ENCODE data around the gene C19orf44. TPM values are rescaled to one million over a fixed set of nuclear protein-coding genes. Genes with fewer than 3 reads are reported as not detected.

C19orf44 gene
- total RNA-seq, 2 experiments from 2014 or later: 6.8 to 7.6 TPM

GRCh38 chr19:16458391-16459341, 37.5 kb upstream of the C19orf44 start:
- Histone ChIP-seq H3K9me3 (ENCODE audit: low read length) (no peaks in the 10 kb centered on the region), H3K27ac (ENCODE audit: low read depth, low read length, poor library complexity, severe bottlenecking) (peak overlapping the region; percentile 34), H4K20me1 (ENCODE audit: insufficient read depth, low read length) (peaks cover 10% of the 10 kb centered on the region), H3K79me2 (ENCODE audit: insufficient read depth, low read depth, low read length) (peaks cover 96% of the 10 kb centered on the region), H3K4me2 (ENCODE audit: low read length) (peak overlapping the region; percentile 86), H3K36me3 (ENCODE audit: insufficient read depth, low read length) (peaks cover 18% of the 10 kb centered on the region), H3K4me1 (ENCODE audit: insufficient read depth, low read length, poor library complexity, severe bottlenecking) (peaks cover 75% of the 10 kb centered on the region), H3K9me2 (ENCODE audit: insufficient read depth, low read length) (no peaks in the 10 kb centered on the region), H3K4me3 (ENCODE audit: low read depth, low read length, poor library complexity, severe bottlenecking) (peak overlapping the region; percentile 48), H2AFZ (ENCODE audit: low read length) (no peak overlapping the region)
- intact Hi-C loops (cut with micrococcal nuclease; ENCODE audit: unreplicated experiment): no loop called here
- POLR2A ChIA-PET: interaction anchor here (0.5 kb wide), 1 partner anchor 66 kb away, joined by 3 read pairs; no protein-coding TSS in a partner anchor
- CTCF ChIA-PET (ENCODE audit: unreplicated experiment): no interaction called here
- no peak for TF ChIP-seq CTCF (conservative IDR thresholded peaks at IDR 0.05; ENCODE audit: low read length)
- TF ChIP-seq EZH2phosphoT487 (IDR thresholded peaks at IDR 0.05; ENCODE audit: borderline replicate concordance, low read depth, low read length): no peak
- no TSS peak for BruUV-seq (replicated peaks)
- DNase-seq (ENCODE audit: low spot score): no peak

GRCh38 chr19:16459680-16460079, 36.5 kb upstream of the C19orf44 start:
- intact Hi-C loops (cut with micrococcal nuclease; ENCODE audit: unreplicated experiment): no loop called here
- H3K9me2 ChIP-seq (ENCODE audit: insufficient read depth, low read length): no peaks in the 10 kb centered on the region
- no peaks in the 10 kb centered on the region for H3K9me3 ChIP-seq (ENCODE audit: low read length)
- H3K4me2 ChIP-seq (ENCODE audit: low read length): peak overlapping the region; percentile 86
- BruUV-seq (replicated peaks): no TSS peak
- TF ChIP-seq EZH2phosphoT487 (IDR thresholded peaks at IDR 0.05; ENCODE audit: borderline replicate concordance, low read depth, low read length): no peak
- TF ChIP-seq CTCF (conservative IDR thresholded peaks at IDR 0.05; ENCODE audit: low read length): no peak
- peaks cover 22% of the 10 kb centered on the region for H3K36me3 ChIP-seq (ENCODE audit: insufficient read depth, low read length)
- no peak overlapping the region for H2AFZ ChIP-seq (ENCODE audit: low read length)
- H3K79me2 ChIP-seq (ENCODE audit: insufficient read depth, low read depth, low read length): peaks cover 96% of the 10 kb centered on the region
- H3K4me3 ChIP-seq (ENCODE audit: low read depth, low read length, poor library complexity, severe bottlenecking): no peak overlapping the region
- H4K20me1 ChIP-seq (ENCODE audit: insufficient read depth, low read length): peaks cover 12% of the 10 kb centered on the region
- POLR2A ChIA-PET: interaction anchor here (0.6 to 1.3 kb wide), 2 partner anchors 12 to 36 kb away, joined by 3 to 5 read pairs; partner anchors contain the start of genes C19orf44 and CALR3
- no peak for DNase-seq (ENCODE audit: low spot score)
- H3K4me1 ChIP-seq (ENCODE audit: insufficient read depth, low read length, poor library complexity, severe bottlenecking): peaks cover 66% of the 10 kb centered on the region
- CTCF ChIA-PET (ENCODE audit: unreplicated experiment): no interaction called here
- peak overlapping the region; percentile 7 for H3K27ac ChIP-seq (ENCODE audit: low read depth, low read length, poor library complexity, severe bottlenecking)

- TF ChIP-seq EZH2phosphoT487 (IDR thresholded peaks at IDR 0.05; ENCODE audit: borderline replicate concordance, low read depth, low read length): no peak
- intact Hi-C loops (cut with micrococcal nuclease; ENCODE audit: unreplicated experiment): no loop called here
- peaks cover 12% of the 10 kb centered on the region for H4K20me1 ChIP-seq (ENCODE audit: insufficient read depth, low read length)
Measured at GRCh38 chr19:16460454-16460853, 35.7 kb upstream of the C19orf44 start.

More at GRCh38 chr19:16460454-16460853, 35.7 kb upstream of the C19orf44 start:
- BruUV-seq (replicated peaks): no TSS peak
- no peak for DNase-seq (ENCODE audit: low spot score)
- Histone ChIP-seq H3K79me2 (ENCODE audit: insufficient read depth, low read depth, low read length) (peaks cover 97% of the 10 kb centered on the region), H3K4me1 (ENCODE audit: insufficient read depth, low read length, poor library complexity, severe bottlenecking) (peaks cover 66% of the 10 kb centered on the region), H3K9me3 (ENCODE audit: low read length) (no peaks in the 10 kb centered on the region), H3K27ac (ENCODE audit: low read depth, low read length, poor library complexity, severe bottlenecking) (no peak overlapping the region), H2AFZ (ENCODE audit: low read length) (no peak overlapping the region), H3K4me2 (ENCODE audit: low read length) (peak overlapping the region; percentile 86), H3K36me3 (ENCODE audit: insufficient read depth, low read length) (peaks cover 22% of the 10 kb centered on the region), H3K4me3 (ENCODE audit: low read depth, low read length, poor library complexity, severe bottlenecking) (no peak overlapping the region), H3K9me2 (ENCODE audit: insufficient read depth, low read length) (no peaks in the 10 kb centered on the region)
- POLR2A ChIA-PET: interaction anchor here (0.7 to 1.3 kb wide), 2 partner anchors 21 to 36 kb away, joined by 3 read pairs; partner anchors contain the start of genes C19orf44 and CALR3
- CTCF ChIA-PET (ENCODE audit: unreplicated experiment): no interaction called here
